NCI-H526 treated with DMSO at 0.1 percent for 48 hours (cell line): ENCODE data around the gene PRSS21.

Experiments
- DNase-seq: peaks from one replicate; lab custom pipeline; 2025; lab: John Stamatoyannopoulos, UW

PRSS21 gene

GRCh38 chr16:2779978-2780898 is 36.8 kb upstream of the PRSS21 start:
- DNase-seq = no peak

- no peak for DNase-seq
Measured at GRCh38 chr16:2782583-2783351, 34.3 kb upstream of the PRSS21 start.

DNA sequence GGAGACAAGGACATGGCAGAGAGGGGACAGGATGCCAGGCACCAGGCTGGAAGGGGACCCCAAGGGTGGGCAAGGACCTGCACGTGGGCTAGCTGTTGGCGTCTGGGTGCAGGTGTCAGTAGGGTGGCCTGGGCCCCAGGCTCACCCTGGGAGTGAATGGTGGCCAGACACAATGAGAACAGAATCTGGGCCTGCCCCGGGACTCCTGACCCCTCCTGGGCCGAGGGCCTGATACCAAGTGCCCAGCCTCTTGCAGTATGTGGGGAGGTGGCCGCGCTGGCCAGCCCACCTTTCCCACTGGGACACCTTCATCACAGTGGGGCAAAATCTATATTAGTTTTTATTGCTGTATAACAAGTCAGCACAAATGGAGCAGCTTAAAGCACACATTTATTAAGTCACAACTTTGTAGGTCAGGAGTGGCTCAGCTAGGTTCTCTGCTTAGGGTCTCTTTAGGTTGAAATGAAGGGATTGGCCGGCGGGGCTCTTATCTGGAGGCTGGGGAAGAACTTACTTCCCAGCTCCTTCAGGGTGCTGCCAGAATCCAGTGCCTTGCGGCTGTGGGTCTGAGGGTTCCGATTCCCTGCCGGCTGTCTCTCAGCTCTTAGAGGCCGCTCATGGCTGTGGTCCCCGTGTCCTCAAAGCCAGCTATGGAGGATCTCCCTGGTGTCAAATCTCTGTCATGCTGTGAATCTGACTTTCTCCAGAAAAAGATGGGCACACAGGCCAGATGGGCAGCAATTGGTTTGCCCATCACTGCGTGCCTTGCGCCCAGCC is 33.3 kb upstream of the PRSS21 start:
- DNase-seq = no peak

- no peak for DNase-seq
Measured at GRCh38 chr16:2784358-2785100, 32.5 kb upstream of the PRSS21 start.

- DNase-seq = no peak
Measured at GRCh38 chr16:2785101-2785991, 31.7 kb upstream of the PRSS21 start.

- DNase-seq = no peak
Measured at GRCh38 chr16:2786061-2786825, 30.8 kb upstream of the PRSS21 start.

- no peak for DNase-seq
Measured at GRCh38 chr16:2786826-2787151, 30.2 kb upstream of the PRSS21 start.

DNA sequence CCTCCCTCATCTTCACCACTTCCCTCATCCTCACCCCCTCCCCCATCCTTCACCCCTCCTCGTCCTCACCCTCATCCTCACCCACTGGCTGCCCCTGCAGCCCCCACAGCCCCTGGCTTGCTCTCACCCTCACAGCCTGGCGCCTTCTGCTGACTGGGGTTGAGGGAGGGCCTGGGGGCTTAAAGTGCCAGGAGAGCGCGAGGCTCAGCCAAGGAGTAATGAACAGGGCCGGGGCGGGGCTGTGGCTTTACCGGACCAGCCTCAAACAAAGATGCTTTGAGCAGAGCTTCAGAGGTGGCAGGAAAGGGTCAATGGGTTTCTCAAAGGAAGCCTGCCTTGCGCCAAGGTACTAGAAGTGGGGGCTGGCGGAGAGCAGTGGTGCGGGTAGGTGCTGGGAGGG is 29.6 kb upstream of the PRSS21 start, which contains the start of gene PRSS33:
PRSS33 (minus strand) TSS at position 155 of the 400 bp plus-strand sequence. CDS start 1,013 bp downstream, outside the sequence.
- no peak for DNase-seq

DNA sequence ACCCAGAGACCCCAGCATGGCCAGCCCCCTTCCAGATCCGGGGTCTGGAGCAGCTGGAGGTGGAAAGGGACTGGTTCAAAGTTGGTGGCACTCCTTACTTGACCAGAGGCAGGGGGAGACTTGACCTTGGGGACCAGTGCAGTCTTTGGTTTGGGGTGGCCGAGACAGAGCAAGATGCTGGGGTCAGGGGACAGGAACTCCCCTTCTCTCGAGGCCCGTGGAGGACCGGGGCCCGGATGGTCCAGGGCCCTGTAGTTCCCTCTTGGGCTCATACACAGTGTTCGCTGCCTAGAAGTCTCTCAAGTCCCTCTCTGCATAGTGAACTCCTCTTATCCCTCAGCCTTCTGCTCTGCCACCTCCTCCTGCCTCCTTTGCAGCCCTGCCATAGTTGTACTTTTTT is 29.1 kb upstream of the PRSS21 start:
- no peak for DNase-seq

DNA sequence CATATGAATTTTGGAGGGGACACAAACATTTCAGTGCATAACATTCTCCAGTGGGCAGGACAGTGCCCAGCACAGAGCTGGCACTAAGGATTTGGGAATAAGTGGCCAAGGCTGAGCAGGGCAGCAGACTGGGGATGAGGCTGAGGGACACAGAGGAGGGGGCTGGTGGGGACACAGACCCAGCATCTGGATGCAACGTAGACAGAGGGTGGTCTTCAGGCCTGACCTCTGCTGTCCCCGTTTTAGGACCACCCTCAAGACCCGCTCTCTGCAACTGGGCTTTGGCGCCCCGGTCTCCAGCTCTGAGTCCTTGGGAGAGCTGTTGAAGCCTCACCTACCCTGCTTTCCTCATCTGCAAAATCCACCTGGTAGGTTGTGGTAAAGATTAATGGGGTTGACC is 26.4 kb upstream of the PRSS21 start:
- DNase-seq = no peak

DNA sequence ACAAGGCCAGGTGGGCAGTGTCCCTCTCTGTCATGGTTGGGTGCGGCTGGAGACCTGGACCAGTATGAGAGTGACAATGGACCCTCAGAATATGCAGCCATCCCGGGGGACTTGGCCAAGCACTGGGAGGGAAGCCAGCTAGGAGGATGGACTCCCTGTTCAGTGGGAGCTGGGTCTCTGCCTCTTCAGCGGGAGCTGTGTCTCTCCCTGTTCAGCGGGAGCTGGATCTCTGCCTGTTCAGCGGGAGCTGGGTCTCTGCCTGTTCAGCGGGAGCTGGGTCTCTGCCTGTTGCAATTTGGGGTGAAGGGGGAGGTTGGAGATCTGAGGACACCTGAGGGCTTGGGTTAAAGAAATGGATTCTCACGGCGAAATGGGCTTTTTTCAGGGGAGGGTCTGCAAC is 25.9 kb upstream of the PRSS21 start:
- DNase-seq = no peak

- DNase-seq = no peak
Measured at GRCh38 chr16:2792940-2793339, 24.1 kb upstream of the PRSS21 start.

DNA sequence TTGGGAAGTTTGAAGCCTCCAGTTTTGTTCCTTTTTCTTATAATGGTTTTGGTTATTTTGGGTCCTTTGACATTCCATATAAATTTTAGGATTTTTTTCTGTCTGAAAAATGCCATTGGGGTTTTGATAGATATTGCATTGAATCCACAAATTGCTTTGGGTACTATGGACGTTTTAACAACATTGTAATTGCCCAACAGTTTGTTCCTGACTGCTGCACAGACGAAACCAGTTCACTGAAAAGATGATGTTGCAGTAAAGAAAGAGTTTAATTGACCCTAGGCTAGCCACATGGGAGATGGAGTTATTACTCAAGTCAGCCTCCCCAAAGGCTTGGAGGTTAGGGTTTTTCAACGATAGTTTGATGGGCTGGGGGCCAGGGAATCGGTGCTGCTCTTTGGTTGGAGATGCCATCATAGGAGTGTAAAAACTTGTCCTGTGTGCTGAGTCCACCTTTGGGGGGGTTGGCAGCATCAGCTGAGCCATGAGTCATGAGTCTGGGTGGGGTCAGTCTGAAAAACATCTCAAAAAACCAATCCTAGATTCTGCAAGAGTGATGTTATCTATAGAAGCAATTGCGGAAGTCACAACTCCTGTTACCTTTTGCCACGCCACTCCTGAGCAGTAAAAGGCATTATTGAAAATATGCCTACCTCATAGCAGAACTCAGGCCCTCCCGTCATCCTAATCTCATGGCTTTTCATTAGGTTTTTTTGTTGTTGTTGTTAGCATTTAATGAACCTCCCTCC is 21.5 kb upstream of the PRSS21 start:
- DNase-seq = no peak

- DNase-seq = no peak
Measured at GRCh38 chr16:2798723-2799204, 18.3 kb upstream of the PRSS21 start.

DNA sequence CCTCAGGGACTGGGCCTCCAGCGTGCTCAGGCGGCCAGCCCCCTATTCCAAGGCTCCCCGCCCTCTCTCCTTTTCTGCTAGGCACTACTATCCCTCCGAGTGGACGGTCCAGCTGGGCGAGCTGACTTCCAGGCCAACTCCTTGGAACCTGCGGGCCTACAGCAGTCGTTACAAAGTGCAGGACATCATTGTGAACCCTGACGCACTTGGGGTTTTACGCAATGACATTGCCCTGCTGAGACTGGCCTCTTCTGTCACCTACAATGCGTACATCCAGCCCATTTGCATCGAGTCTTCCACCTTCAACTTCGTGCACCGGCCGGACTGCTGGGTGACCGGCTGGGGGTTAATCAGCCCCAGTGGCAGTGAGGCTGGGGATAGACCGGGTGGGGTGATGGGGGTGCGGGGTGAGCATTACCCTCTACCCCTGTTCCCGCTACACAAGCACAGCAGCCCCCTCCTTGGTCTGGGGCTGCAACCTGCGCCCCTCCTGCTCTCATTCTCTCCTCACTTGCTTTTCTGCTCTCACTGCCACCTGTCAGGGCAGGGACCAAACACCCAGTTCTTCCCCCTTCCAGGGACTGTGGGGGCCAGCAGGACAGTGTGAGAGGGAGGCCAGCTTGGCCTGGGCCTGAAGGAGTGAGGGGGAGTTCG is 17.7 kb upstream of the PRSS21 start:
- no peak for DNase-seq

DNA sequence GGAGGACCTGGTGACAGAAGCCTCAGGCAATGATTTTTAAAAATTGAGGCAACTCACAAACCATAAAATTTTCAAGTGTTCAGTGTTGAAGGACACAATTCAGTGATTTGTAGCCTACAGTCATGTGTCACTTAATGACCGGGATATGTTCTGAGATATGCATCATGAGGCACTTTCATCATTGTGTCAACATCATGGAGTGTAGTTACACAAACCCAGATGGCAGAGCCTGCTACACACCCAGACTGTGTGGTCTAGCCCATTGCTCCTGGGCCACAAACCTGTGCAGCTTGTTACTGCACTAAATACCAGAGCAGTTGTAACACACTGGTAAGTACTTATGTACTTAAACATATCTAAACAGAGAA is 17.2 kb upstream of the PRSS21 start:
- no peak for DNase-seq

GRCh38 chr16:2803545-2804195 is 13.4 kb upstream of the PRSS21 start:
- no peak for DNase-seq

DNA sequence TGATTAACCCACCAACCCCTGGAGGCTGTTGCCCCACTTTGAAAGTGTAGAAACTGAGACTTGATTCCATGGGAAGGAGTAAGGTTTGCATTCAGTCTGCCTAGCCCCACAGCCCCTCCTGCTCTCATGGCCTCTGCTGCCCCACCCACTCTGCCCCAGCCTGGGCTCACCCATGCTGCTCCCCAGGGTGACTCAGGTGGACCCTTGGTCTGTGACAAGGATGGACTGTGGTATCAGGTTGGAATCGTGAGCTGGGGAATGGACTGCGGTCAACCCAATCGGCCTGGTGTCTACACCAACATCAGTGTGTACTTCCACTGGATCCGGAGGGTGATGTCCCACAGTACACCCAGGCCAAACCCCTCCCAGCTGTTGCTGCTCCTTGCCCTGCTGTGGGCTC is 12.3 kb upstream of the PRSS21 start:
- DNase-seq = no peak
